SH-SY5Y (cell line): ENCODE measurements around the gene SELL.

Source experiments
- GATA2 ChIP-seq: IDR thresholded peaks from 2 replicates; pipeline ENCODE4 v1.6.1; 2011; ENCODE audit warnings: mild to moderate bottlenecking, low read depth, low read length
- GATA3 ChIP-seq: IDR thresholded peaks from 2 replicates; pipeline ENCODE4 v1.6.1; 2011; ENCODE audit warnings: low read depth, mild to moderate bottlenecking, low read length, moderate library complexity

DNA sequence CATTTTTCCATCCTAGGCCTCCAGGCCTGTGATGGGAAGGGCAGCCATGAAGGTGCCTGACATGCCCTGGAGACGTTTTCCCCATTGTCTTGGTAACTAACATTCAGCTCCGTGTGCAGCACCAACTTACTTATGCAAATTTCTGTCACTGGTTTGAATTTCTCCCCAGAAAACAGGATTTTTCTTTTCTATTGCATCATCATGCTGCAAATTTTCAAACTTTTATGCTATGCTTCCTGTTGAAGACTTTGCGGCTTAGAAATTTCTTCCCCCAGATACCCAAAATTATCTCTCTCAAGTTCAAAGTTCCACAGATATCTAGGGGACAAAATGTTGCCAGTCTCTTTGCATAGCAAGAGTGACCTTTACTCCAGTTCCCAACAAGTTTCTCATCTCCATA, 47.6 kb upstream of the SELL start:
- TF ChIP-seq GATA2 = no peak
- no peak for TF ChIP-seq GATA3
